GM19468 (cell line): ENCODE data around the gene RILPL1.
"Not testable (repeated sequence)": the region's sequence is repeated elsewhere in the genome, so short reads cannot be mapped to it uniquely, and the experiment has no call there.

Source experiments
- ATAC-seq: cut with Tn5 transposase; IDR thresholded peaks from one replicate; pipeline ENCODE4 v1.9.1; 2021; ENCODE audit warnings: mild to moderate bottlenecking, moderate library complexity, moderate number of reproducible peaks; ENCODE audit not compliant: unreplicated experiment; ENCODE audit errors: extremely low read depth

Gene RILPL1

DNA sequence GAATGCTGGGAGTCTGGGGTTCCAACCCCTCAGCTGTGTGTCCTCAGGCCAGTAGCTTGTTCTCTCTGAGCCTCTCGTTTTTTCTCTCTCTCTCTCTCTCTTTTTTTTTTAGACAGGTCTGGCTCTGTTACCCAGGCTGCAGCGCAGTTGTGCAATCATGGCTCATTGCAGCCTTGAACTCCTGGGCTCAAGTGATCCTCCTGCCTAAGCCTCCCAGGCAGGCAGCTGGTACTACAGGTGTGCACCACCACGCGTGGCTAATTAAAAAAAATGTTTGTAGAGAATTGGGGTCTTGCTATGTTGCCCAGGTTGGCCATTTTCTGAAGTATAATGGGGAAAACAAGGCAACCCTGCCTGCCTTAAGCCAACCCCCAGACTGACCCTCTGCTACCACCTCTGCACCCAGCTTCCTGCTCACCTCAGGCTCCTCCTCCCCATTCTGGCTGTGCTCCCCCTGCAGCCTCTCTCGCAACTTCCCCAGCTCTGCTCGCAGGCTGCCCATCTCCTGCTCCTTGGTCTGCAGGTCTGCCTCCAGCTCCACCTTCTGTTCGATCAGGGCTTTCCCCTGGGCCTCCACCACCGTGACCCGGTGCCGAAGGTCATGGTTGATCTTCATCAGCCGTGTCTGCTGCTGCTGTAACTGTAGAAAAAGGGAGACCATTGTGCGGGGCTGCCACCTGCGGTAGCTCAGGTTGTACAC is 35.2 kb downstream of the RILPL1 start:
- ATAC-seq, result no peak

DNA sequence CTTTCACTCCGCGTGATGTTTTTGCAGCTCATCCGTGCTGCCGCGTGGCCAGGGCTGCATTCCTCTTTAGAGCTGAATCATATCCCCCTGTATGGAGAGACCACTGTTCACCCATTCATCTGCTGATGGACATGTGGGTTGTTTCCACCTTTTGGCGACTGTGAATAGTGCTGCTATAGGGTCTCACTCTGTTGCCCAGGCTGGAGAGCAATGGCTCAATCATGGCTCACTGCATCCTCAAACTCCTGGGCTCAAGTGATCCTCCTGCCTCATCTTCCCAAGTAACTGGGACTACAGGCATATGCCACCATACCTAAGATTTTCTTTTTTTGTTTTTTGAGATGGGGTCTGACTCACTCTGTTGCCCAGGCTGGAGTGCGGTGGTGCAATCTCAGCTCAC is 36.5 kb downstream of the RILPL1 start:
- ATAC-seq, result no peak

DNA sequence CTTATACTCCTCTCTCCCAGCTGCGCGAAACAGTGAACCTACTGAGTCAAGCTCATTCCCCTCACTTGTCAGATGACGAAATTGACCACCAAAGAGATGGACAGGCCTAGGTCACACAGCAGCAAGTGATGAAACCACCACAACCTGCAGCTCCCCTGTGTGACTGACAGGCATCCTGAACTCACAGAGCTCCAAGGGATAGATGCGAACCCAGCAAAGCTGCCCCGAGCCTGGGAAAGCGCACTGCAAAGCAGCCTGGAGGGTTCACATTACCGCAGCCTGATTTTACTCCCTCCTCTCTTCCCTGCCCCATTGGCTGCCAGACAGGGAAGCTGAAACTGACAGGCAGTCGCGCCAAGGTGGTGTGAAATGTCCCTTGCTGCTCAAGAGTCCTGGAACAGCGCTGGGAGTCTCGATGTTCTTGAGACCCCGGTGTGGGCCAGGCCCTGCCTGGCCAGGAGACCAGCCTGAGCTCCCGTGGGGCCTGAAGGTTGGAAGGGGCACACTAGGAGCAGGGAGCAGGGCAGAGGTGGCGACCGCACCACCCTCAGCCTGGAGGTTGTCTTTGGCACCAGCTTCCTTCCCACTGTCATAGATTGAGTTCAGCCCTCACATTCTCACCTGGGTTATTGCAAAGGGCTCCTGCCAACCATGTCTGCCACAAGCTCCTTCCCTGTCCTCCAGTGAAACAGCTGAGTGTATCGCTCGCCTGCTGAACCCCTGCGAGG is 39.2 kb downstream of the RILPL1 start:
- ATAC-seq, result no peak

GRCh38 chr12:123492339-123493039 is 41.0 kb downstream of the RILPL1 start:
- not testable (repeated sequence) for ATAC-seq

GRCh38 chr12:123491481-123491880 is 42.0 kb downstream of the RILPL1 start:
- ATAC-seq, result no peak

DNA sequence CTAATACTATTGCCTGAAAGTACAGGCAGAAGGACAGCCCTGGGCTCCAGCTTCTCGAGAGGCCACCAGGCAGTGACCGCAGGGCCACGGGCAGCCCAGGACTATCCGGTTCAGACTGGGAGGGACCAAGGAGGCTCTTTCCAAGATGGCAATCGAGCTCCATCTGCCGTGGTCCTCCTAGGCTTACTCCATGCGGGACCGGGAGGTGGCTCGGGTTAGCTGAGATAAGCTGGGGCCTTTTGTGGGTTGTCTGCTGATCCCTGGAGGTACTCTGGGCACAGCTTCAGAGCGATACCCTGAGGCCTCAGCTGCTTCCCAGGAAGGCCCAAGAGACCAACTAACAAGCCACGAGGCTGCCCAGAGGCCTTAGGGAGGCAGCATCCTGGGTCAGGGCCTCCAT is 42.5 kb downstream of the RILPL1 start:
- no peak for ATAC-seq

- no peak for ATAC-seq
Measured at GRCh38 chr12:123490089-123490488, 43.4 kb downstream of the RILPL1 start.

DNA sequence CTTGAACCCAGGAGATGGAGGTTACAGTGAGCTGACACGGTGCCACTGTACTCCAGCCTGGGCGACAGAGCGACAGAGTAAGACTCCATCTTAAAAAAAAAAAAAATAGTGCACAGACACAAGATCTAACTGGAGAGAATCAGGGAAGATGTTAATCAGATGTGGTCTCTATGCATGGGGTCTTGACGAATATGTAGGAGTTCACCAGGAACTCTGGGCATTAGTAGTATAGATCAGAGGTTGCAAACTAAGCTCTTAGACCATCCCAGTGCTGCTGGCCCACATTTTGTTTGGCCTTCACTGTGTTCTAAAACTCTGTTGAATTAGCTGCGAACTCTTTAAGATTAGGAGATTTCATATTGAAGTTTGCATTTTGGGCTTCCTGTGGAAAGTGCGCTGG is 43.9 kb downstream of the RILPL1 start:
- ATAC-seq, result no peak

- no peak for ATAC-seq
Measured at GRCh38 chr12:123488539-123489230, 44.8 kb downstream of the RILPL1 start.

GRCh38 chr12:123487428-123487827 is 46.1 kb downstream of the RILPL1 start:
- no peak for ATAC-seq

DNA sequence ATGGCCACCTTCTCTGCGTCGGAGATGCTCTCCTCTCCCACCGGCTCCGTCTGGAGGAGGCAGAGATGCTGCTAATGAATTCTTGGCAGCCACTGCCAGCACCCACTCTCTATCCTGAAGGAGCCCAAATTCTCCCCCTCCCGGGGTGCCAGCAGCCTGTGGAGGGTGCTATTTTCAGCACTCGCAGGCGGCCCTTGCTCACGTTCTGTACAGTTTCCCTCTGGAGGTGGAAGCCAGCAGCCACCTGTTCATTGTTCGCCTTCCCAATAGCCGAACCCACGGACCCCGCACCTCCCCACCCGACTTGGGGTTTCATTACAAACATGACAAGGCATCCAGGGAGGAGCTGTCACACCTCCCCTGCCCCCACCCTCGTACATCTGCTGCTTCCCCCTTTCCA is 47.8 kb downstream of the RILPL1 start:
- ATAC-seq, result no peak

GRCh38 chr12:123483602-123484248 is 49.8 kb downstream of the RILPL1 start:
- ATAC-seq, result no peak

- ATAC-seq, result no peak
Measured at GRCh38 chr12:123482876-123483275, 50.6 kb downstream of the RILPL1 start.

DNA sequence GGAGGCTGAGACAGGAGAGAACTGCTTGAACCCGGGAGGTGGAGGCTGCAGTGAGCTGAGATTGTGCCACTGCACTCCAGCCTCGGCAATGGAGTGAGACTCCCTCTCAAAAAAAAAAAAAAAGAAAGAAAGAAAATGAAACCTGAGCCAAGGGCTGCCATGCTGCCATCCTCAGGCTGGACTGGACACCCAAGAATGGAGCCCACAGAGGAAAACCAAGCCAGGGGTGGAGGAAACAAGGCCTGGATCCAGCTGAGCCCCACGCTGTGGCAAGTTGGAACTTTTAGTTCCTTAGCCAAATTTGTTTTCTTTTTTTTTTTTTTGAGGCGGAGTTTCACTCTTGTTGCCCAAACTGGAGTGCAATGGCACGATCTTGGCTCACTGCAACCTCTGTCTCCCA is 52.3 kb downstream of the RILPL1 start:
- ATAC-seq, result not testable (repeated sequence)

GRCh38 chr12:123479442-123480180 is 53.9 kb downstream of the RILPL1 start:
- no peak for ATAC-seq

DNA sequence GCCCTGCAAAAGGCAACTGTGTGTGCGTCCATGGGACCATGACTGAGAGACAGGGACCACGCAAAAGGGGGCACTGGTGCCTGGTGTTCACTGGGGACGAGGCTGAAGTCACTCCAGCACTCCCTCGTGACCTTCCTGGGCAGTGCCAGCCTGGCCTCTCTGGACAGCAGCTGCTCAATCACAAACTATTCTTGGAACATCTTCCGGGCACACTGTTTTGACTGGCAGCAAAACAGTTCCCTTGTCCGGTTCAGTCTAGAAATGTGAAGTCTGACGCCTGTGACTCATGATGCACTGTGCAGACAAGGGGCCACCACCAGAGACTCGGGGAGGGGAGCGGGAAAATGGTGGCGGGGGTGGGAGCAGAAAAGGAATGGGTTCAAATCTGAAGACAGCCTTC is 54.8 kb downstream of the RILPL1 start:
- no peak for ATAC-seq

DNA sequence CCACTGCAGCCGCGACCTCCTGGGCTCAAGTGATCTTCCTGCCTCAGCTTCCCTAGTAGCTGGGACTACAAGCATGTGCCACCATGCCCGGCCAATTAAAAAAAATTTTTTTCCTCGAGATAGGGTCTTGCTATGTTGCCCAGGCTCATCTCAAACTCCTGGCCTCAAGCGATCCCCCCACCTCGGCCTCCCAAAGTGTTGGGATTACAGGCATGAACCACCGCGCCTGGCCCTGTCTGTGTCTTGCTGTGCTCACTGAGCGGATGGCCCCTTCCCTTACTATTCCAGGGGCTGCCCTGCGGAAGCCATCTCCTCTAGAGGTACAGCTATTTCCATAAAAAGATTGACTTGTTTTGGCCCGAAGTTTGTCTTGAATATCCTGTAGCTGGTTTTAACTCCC is 55.5 kb downstream of the RILPL1 start:
- no peak for ATAC-seq

- no peak for ATAC-seq
Measured at GRCh38 chr12:123475246-123475703, 58.2 kb downstream of the RILPL1 start.

GRCh38 chr12:123474485-123475245 is 58.9 kb downstream of the RILPL1 start:
- ATAC-seq, result no peak
